ENCODE data around the gene CRELD2. TPM values are rescaled to one million over a fixed set of nuclear protein-coding genes. Genes with fewer than 3 reads are reported as not detected.

The CRELD2 gene
- total and polyA plus RNA-seq, 2 of the 8 experiments (the other 6 are each of a cell fraction or from before 2014, with no cell fraction given), result 24.5 to 36.6 TPM

DNA sequence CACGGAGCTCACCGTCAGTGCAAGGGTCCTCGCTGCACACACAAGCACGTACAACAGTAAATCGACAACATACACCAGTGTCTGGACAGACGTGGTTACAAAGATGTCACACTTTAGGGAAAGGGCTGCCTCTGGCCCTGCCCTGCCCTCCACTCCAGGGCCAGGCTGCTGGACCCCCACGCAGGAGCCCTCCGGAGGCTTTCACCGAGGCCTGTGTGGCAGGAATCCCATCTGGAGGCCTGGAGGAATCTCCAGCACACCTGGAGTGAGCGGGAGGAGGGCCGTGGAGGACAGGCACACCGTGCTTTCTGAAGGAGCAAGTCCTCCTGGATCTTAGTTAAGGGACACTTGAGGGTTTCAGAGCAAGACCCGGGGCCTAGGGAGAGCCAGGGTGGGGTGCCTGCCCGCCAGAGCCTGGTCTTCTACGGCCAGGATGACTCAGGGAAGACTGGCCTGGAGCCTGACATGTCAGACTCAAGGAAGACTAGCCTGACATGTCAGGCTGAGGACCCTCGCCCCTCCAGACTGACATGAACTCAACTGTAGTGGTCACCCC is 40.0 kb downstream of the CRELD2 start:
- Histone ChIP-seq H2BK120ac (replicated peaks; ENCODE audit: low read depth, low read length) (no peak overlapping the region), H4K8ac (ENCODE audit: extremely low read depth, insufficient read depth, low read length) (peak overlapping the region; percentile 51), H3K56ac (replicated peaks; ENCODE audit: insufficient read length, low read depth, low read length) (no peak overlapping the region), H3K27me3 (replicated peaks in 1 of 4; ENCODE audit: control insufficient read depth in 3 of 4, extremely low read depth in 1 of 4, insufficient read depth in 3 of 4, low read length in 3 of 4) (peaks cover 0 to 12% (median 6%) of the 10 kb centered on the region in 4 experiments; a peak in 6 of 7 replicates), H3K79me2 (ENCODE audit: control insufficient read depth in 1 of 2, insufficient read depth in 2 of 2, low read length in 2 of 2) (peaks cover 0 to 11% of the 10 kb centered on the region in 2 experiments; a peak in 1 of 4 replicates), H3K9me3 (ENCODE audit: insufficient read depth in 2 of 2, low read depth in 1 of 2, low read length in 1 of 2) (no peaks in the 10 kb centered on the region), H3K14ac (ENCODE audit: insufficient read length) (no peak overlapping the region), H3K9ac (replicated peaks in 1 of 4; ENCODE audit: extremely low read depth in 1 of 4, low read depth in 3 of 4, low read length in 3 of 4) (no peak overlapping the region), H3K18ac (ENCODE audit: extremely low read depth, low read length) (no peak overlapping the region), H2BK12ac (ENCODE audit: low read depth, low read length) (no peak overlapping the region; the same call in 1 of the 2 replicates), H3K4ac (replicated peaks; ENCODE audit: insufficient read length, low read depth, low read length) (no peak overlapping the region), H2BK20ac (ENCODE audit: low read length) (no peak overlapping the region), H3K27ac (ENCODE audit: low read depth, low read length) (no peak overlapping the region), H4K5ac (ENCODE audit: insufficient read length, low read depth, low read length) (no peak overlapping the region), H2AK5ac (ENCODE audit: low read depth, low read length) (0 out of 2 replicates have a peak overlapping the region, but pooled peaks have one; percentile 53), H3K36me3 (ENCODE audit: control insufficient read depth in 2 of 4, insufficient read depth in 4 of 4, low read length in 3 of 4) (peaks cover 6 to 10% (median 8%) of the 10 kb centered on the region in 4 experiments; a peak in 4 of 8 replicates), H2BK15ac (ENCODE audit: low read length) (no peak overlapping the region), H3K23ac (ENCODE audit: insufficient read length) (no peak overlapping the region), H3K4me1 (replicated peaks in 1 of 4; ENCODE audit: control insufficient read depth in 3 of 4, insufficient read depth in 4 of 4, low read length in 3 of 4) (peaks cover 0 to 21% (median 12%) of the 10 kb centered on the region in 4 experiments; a peak in 5 of 7 replicates), H2AFZ (ENCODE audit: low read length) (no peak overlapping the region), H3K4me2 (ENCODE audit: insufficient read depth in 1 of 2, low read depth in 2 of 2, low read length in 2 of 2) (no peak overlapping the region), H3K23me2 (ENCODE audit: low read depth, low read length) (peaks cover 13% of the 10 kb centered on the region; the same call in 1 of the 2 replicates), H3K4me3 (ENCODE audit: extremely low read depth in 1 of 4, insufficient read depth in 2 of 4, low read depth in 3 of 4, low read length in 4 of 4) (no peak overlapping the region), H2BK5ac (ENCODE audit: low read depth, low read length) (no peak overlapping the region), H3K79me1 (ENCODE audit: low read depth, low read length) (no peaks in the 10 kb centered on the region), H4K91ac (replicated peaks; ENCODE audit: insufficient read length, low read length) (peak overlapping the region; percentile 27), H4K20me1 (replicated peaks in 1 of 2; ENCODE audit: control insufficient read depth in 1 of 2, insufficient read depth in 2 of 2, low read length in 2 of 2) (peaks cover 11 to 15% of the 10 kb centered on the region in 2 experiments)
- ChIA-PET CTCF (ENCODE audit: partially characterized antibody) (no interaction called here), POLR2A (ENCODE audit: partially characterized antibody) (interaction anchor here (1.0 to 2.2 kb wide), 3 partner anchors 9 to 12 kb away, joined by 4 to 7 read pairs (median 5); no protein-coding TSS in a partner anchor)
- DNase-seq (ENCODE audit: low read depth in 1 of 2, low spot score in 2 of 2), result no peak
- WGBS, 2 experiments (ENCODE audit: extremely low coverage in 1 of 2, insufficient coverage in 1 of 2, insufficient read length in 1 of 2, insufficient replicate concordance in 2 of 2, low coverage in 1 of 2, low lambda C conversion rate in 2 of 2, missing lambda C conversion rate in 1 of 2), result 89% methylated on average over 13 of the region's 16 CpGs; no CpG with 5 or more reads in 1 of the 2 experiments
- TF ChIP-seq BCL11A (IDR thresholded peaks at IDR 0.05; ENCODE audit: low read depth in 2 of 2, low read length in 2 of 2) (no peak), TAF7 (optimal IDR thresholded peaks at IDR 0.05; ENCODE audit: borderline replicate concordance, low read depth, low read length) (no peak), SAP30 (IDR thresholded peaks at IDR 0.05; ENCODE audit: insufficient read depth, insufficient replicate concordance, low read length) (no peak), HDAC2 (IDR thresholded peaks at IDR 0.05; ENCODE audit: borderline replicate concordance in 1 of 2, low read depth in 2 of 2, low read length in 2 of 2) (no peak), HDAC6 (IDR thresholded peaks at IDR 0.05; ENCODE audit: low read depth, low read length) (no peak), TCF12 (IDR thresholded peaks at IDR 0.05; ENCODE audit: low read depth, low read length) (no peak)
- no peak for FAIRE-seq
